HepG2 (cell line): ENCODE data around the gene SPRR4. TPM values are rescaled to one million over a fixed set of nuclear protein-coding genes. Genes with fewer than 3 reads are reported as not detected.

Experiments
- ATAC-seq: fragments of 200-7000 bp; cut with Tn5 transposase; 3 replicates; pipeline ENCODE4 v1.9.1; 2020; ENCODE audit warnings: mild to moderate bottlenecking, moderate library complexity
- BruUV-seq: library from RNA; stranded (reverse); fragments of 400-500 nt; replicated peaks from 2 replicates; lab custom pipeline; 2021; lab: Mats Ljungman, UMichigan
- CTCF ChIA-PET: fragments of 300-600 bp; formaldehyde crosslinking; extraction: SDS; loops from one replicate; lab custom pipeline; 2021; ENCODE audit warnings: low total read pairs, inconsistent platforms, low intra/inter-chr PET ratio; lab: Yijun Ruan, JAX
- POLR2A ChIA-PET: fragments of 350-600 bp; sonication (Branson Sonifier 250); formaldehyde crosslinking; loops from one replicate; lab custom pipeline; 2020; ENCODE audit warnings: antibody characterized with exemption, inconsistent platforms; lab: Yijun Ruan, JAX
- DNase-seq: peaks from one replicate; pipeline ENCODE4 v3.0.0-alpha.2; 2015; ENCODE audit warnings: low spot score
- FAIRE-seq: peaks from 3 replicates; lab custom pipeline; 2011; peaks lifted over from hg19 to GRCh38; lab: Jason Lieb, UNC
- H2AFZ ChIP-seq: one replicate; pipeline ENCODE4 v1.6.1; 2011; ENCODE audit warnings: low read length, inconsistent platforms
- H3K27ac ChIP-seq: fragments of 300-600 bp; 3 replicates; pipeline ENCODE4 v1.8.0; 2011; ENCODE audit warnings: mixed run types, mild to moderate bottlenecking, mixed read lengths, low read length, inconsistent platforms; ENCODE audit not compliant: insufficient read depth; ENCODE audit errors: extremely low read length
- H3K27me3 ChIP-seq, 2 experiments: fragments of 200-600 bp in 1 of 2; 2 replicates in 1 of 2; 3 replicates in 1 of 2; pipeline versions ENCODE4 v1.6.0 to v1.8.0; 2011; ENCODE audit warnings: low read length in 2 of 2, mild to moderate bottlenecking in 2 of 2, moderate library complexity in 2 of 2, inconsistent platforms in 1 of 2; ENCODE audit not compliant: insufficient read depth in 2 of 2, control insufficient read depth in 1 of 2
- H3K36me3 ChIP-seq, 2 experiments: fragments of 200-600 bp in 1 of 2; replicated peaks in 1 of 2; 2 replicates in 1 of 2; 3 replicates in 1 of 2; pipeline versions ENCODE4 v1.5.1 to v1.8.0; 2011; ENCODE audit warnings: low read length in 2 of 2, inconsistent platforms in 1 of 2; ENCODE audit not compliant: insufficient read depth in 2 of 2, control insufficient read depth in 1 of 2
- H3K4me1 ChIP-seq: 2 replicates; pipeline ENCODE4 v1.5.1; 2012; ENCODE audit warnings: low read length, inconsistent platforms; ENCODE audit not compliant: insufficient read depth
- H3K4me2 ChIP-seq: 2 replicates; pipeline ENCODE4 v1.6.0; 2011; ENCODE audit warnings: low read depth, low read length, inconsistent platforms
- H3K4me3 ChIP-seq, 3 experiments: fragments of 200-600 bp in 1 of 3; sonication (generic), shearing (Covaris generic) in 1 of 3; replicated peaks in 1 of 3; 2 replicates each; pipeline ENCODE4 v1.5.1; 2011 to 2016; ENCODE audit warnings: low read length in 3 of 3, inconsistent platforms in 2 of 3, low read depth in 2 of 3, mild to moderate bottlenecking in 2 of 3, control low read depth in 1 of 3, mixed read lengths in 1 of 3; ENCODE audit not compliant: insufficient read depth in 1 of 3
- H3K79me2 ChIP-seq: one replicate; pipeline ENCODE4 v1.6.1; 2011; ENCODE audit warnings: low read length, inconsistent platforms; ENCODE audit not compliant: insufficient read depth
- H3K9ac ChIP-seq: 2 replicates; pipeline ENCODE4 v1.6.0; 2011; ENCODE audit warnings: mild to moderate bottlenecking, low read depth, low read length, inconsistent platforms; ENCODE audit not compliant: insufficient read depth
- H3K9me3 ChIP-seq: 2 replicates; pipeline ENCODE4 v1.5.1; 2012; ENCODE audit warnings: mild to moderate bottlenecking, low read length
- H4K20me1 ChIP-seq: 2 replicates; pipeline ENCODE4 v1.6.0; 2011; ENCODE audit warnings: inconsistent platforms, mild to moderate bottlenecking, low read length, moderate library complexity; ENCODE audit not compliant: insufficient read depth
- JUNB ChIP-seq: sonication (generic); formaldehyde crosslinking; IDR thresholded peaks from 2 replicates; pipeline ENCODE4 v1.8.0; 2022; ENCODE audit warnings: missing genetic modification reagents, mild to moderate bottlenecking, borderline replicate concordance
- NCOA5 ChIP-seq: sonication (generic); formaldehyde crosslinking; IDR thresholded peaks from 2 replicates; pipeline ENCODE4 v1.4.0; 2020; ENCODE audit warnings: missing genetic modification reagents
- NFRKB ChIP-seq: fragments of 450-650 bp; IDR thresholded peaks from 2 replicates; pipeline ENCODE4 v1.6.1; 2017
- PAXIP1 ChIP-seq: sonication (generic); formaldehyde crosslinking; conservative IDR thresholded peaks from 2 replicates; pipeline ENCODE4 v1.4.0; 2020; ENCODE audit warnings: mild to moderate bottlenecking, missing genetic modification reagents, moderate library complexity
- RERE ChIP-seq: IDR thresholded peaks from 2 replicates; pipeline ENCODE4 v1.6.1; 2016; ENCODE audit warnings: low read depth, missing genetic modification reagents, missing compliant biosample characterization
- SAFB2 ChIP-seq: sonication (generic); formaldehyde crosslinking; IDR thresholded peaks from 2 replicates; pipeline ENCODE4 v1.5.1; 2020; ENCODE audit warnings: missing genetic modification reagents, low read depth, mild to moderate bottlenecking, borderline replicate concordance
- TARDBP ChIP-seq: sonication (generic); formaldehyde crosslinking; IDR thresholded peaks from 2 replicates; pipeline ENCODE4 v1.8.0; 2022; ENCODE audit warnings: mild to moderate bottlenecking, missing genetic modification reagents
- ZNF350 ChIP-seq: sonication (generic); formaldehyde crosslinking; IDR thresholded peaks from 2 replicates; pipeline ENCODE4 v1.4.0; 2020; ENCODE audit warnings: mild to moderate bottlenecking, low read depth, missing genetic modification reagents, borderline replicate concordance
- ZNF564 ChIP-seq: sonication (generic); formaldehyde crosslinking; IDR thresholded peaks from 2 replicates; pipeline ENCODE4 v1.8.1; 2023; ENCODE audit warnings: mild to moderate bottlenecking, missing genetic modification reagents
- ZNF629 ChIP-seq: sonication (generic); formaldehyde crosslinking; conservative IDR thresholded peaks from 2 replicates; pipeline ENCODE4 v1.5.0; 2020; ENCODE audit warnings: missing genetic modification reagents
- ZNF672 ChIP-seq: sonication (generic); formaldehyde crosslinking; IDR thresholded peaks from 2 replicates; pipeline ENCODE4 v1.8.1; 2022; ENCODE audit warnings: missing genetic modification reagents
- WGBS: methylation state at CpG from one replicate; pipeline ENCODE4 v1.1.6; 2017; ENCODE audit warnings: low lambda C conversion rate; 5-methylcytosine and 5-hydroxymethylcytosine counted together
- in situ Hi-C: cut with HindIII; loops from 2 replicates; pipeline ENCODE4 v1.10.0; 2017; ENCODE audit warnings: low pct_unique_long_range_greater_than_20kb; ENCODE audit not compliant: extremely low pct_ligation_motif_present
- intact Hi-C: fragments of 100-400 bp; cut with micrococcal nuclease; formaldehyde crosslinking; loops from one replicate; pipeline ENCODE4 v1.10.0; 2022; ENCODE audit not compliant: unreplicated experiment
- polyA plus RNA-seq, 8 experiments: library from polyadenylated mRNA; depleted of rRNA in 3 of 8; stranded (reverse) in 7 of 8; unstranded in 1 of 8; fragments of >200 nt; fragmentation: Illumina TruSeq in 4 of 8; extraction: Trizol in 4 of 8; gene quantifications; 2 replicates each; pipeline versions ENCODE4 v1.2.1 to v1.2.3, GENCODE V29; 2011 to 2016; ENCODE audit warnings: low read depth in 4 of 8, missing spikeins in 1 of 8, mixed read lengths in 1 of 8; ENCODE audit not compliant: insufficient read depth in 1 of 8
- total RNA-seq, 5 experiments: library from RNA; depleted of rRNA; stranded (reverse); fragments of >200 nt; fragmentation: Illumina TruSeq; extraction: Trizol; gene quantifications; 2 replicates each; pipeline ENCODE4 v1.2.3, GENCODE V29; 2016; ENCODE audit warnings: low read depth in 1 of 5

Gene SPRR4
- total and polyA plus RNA-seq, 2 of the 13 experiments (the other 11 are each of a cell fraction or from before 2014, with no cell fraction given), result not detected

GRCh38 chr1:152953761-152954160 lies 16.7 kb upstream of the SPRR4 start:
- WGBS, result 0% methylated on average over 4 of the region's 7 CpGs
- ATAC-seq, result no peak
- DNase-seq, result no peak
- POLR2A ChIA-PET, result no interaction called here
- intact Hi-C loops, result loop anchor here (10.0 kb wide), 1 partner anchor 59 kb away; no protein-coding TSS in a partner anchor
- Histone ChIP-seq H3K9me3 (no peaks in the 10 kb centered on the region), H3K4me2 (no peak overlapping the region), H3K36me3 (no peaks in the 10 kb centered on the region), H3K4me1 (no peaks in the 10 kb centered on the region), H2AFZ (no peak overlapping the region), H3K9ac (no peak overlapping the region), H4K20me1 (no peaks in the 10 kb centered on the region), H3K79me2 (no peaks in the 10 kb centered on the region), H3K27me3 (peaks cover 0 to 3% of the 10 kb centered on the region in 2 experiments; a peak in 1 of 5 replicates), H3K4me3 (no peak overlapping the region), H3K27ac (no peak overlapping the region)
- no TSS peak for BruUV-seq
- FAIRE-seq, result no peak
- CTCF ChIA-PET, result no interaction called here
- in situ Hi-C loops, result no loop called here
- no peak for TF ChIP-seq ZNF672 (CRISPR knock-in tag)
- no peak for TF ChIP-seq JUNB (CRISPR knock-in tag)
- no peak for TF ChIP-seq NFRKB
- TF ChIP-seq TARDBP, result no peak
- TF ChIP-seq ZNF629 (CRISPR knock-in tag), result no peak

GRCh38 chr1:152954436-152954835 lies 16.0 kb upstream of the SPRR4 start:
- Histone ChIP-seq H3K27me3 (peaks cover 0 to 6% of the 10 kb centered on the region in 2 experiments; a peak in 1 of 5 replicates), H3K4me1 (no peaks in the 10 kb centered on the region), H4K20me1 (no peaks in the 10 kb centered on the region), H3K36me3 (no peaks in the 10 kb centered on the region), H3K4me2 (no peak overlapping the region), H2AFZ (no peak overlapping the region), H3K4me3 (no peak overlapping the region), H3K9ac (no peak overlapping the region), H3K79me2 (no peaks in the 10 kb centered on the region), H3K9me3 (no peaks in the 10 kb centered on the region), H3K27ac (no peak overlapping the region)
- ChIA-PET POLR2A (no interaction called here), CTCF (no interaction called here)
- FAIRE-seq, result no peak
- intact Hi-C loops, result loop anchor here (10.0 kb wide), 1 partner anchor 60 kb away; no protein-coding TSS in a partner anchor
- 7% methylated on average over 6 of the region's 6 CpGs for WGBS
- no TSS peak for BruUV-seq
- no peak for ATAC-seq
- no peak for DNase-seq
- in situ Hi-C loops, result no loop called here
- no peak for TF ChIP-seq SAFB2
- no peak for TF ChIP-seq ZNF350
- no peak for TF ChIP-seq NCOA5 (CRISPR knock-in tag)
- no peak for TF ChIP-seq RERE (CRISPR knock-in tag)
- TF ChIP-seq PAXIP1, result no peak
- no peak for TF ChIP-seq ZNF564 (CRISPR knock-in tag)
